ENCODE measurements around the gene FOXO3.
"Not testable (repeated sequence)": the region's sequence is repeated elsewhere in the genome, so short reads cannot be mapped to it uniquely, and the experiment has no call there.

Gene FOXO3

DNA sequence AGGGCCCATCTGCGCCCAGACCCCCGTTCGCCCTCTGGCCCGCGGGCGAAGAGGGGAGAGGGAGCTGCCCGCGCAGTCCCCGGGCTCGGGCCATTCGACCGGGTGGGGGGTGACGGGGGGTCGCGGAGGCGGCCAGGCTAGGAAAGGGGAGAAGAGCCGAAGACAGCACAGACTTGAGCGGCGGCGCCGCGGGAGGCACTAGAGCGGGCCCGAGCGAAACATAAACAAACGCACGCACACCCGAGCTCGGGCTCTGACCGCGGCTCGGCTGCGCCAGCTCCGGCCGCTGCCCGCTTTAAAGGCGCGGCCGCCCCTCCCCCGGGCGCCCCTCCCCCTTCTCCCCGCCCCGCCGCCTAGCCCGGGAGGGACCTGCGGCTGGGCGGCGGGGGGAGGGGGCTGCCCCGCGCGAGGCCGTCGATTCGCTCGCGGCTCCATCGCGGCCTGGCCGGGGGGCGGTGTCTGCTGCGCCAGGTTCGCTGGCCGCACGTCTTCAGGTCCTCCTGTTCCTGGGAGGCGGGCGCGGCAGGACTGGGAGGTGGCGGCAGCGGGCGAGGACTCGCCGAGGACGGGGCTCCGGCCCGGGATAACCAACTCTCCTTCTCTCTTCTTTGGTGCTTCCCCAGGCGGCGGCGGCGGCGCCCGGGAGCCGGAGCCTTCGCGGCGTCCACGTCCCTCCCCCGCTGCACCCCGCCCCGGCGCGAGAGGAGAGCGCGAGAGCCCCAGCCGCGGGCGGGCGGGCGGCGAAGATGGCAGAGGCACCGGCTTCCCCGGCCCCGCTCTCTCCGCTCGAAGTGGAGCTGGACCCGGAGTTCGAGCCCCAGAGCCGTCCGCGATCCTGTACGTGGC, at the start of gene FOXO3:
FOXO3 (plus strand) TSS at position 455 of the 846 bp plus-strand sequence; CDS start at position 747, 292 bp downstream.
- DNase-seq (ENCODE audit: low spot score): peak; percentile 67

DNA sequence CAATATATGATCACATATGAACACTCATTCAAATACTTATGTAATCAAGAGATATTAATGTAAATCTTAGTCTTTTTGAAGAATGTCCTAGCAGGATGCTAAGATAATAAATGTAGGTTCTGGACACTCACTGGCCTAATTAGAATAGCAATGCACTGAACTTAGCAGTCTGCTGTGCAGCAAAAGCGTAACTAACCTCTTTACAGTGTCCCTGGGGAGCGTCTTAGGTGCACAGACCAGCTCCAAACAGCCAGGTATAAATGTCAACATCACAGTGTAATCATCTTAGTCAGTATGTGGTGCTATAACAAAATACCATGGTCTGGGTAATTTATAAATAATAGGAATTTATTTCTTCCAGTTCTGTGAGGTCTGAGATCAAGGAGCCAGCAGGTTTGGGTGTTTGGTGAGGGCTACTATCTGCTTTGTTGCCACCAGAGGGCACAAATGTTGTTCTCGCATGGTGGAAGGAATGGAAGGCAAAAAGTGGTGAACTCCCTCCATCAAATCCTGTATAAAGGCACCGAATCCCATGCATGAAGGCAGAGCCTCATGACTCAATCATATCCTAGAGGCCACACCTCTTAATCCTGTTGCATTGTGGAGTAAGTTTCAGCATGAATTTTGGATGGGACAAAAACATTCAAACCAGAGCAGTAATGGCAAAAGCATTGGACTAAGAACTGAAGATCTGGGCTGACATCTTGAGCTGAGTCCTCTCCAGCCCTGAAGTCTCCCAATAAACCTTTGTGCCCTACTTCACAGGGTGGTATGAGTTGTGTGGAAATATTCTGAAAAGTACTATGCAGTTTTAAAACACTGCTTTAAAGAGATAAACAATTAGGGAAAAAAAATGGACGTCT, 41.8 kb upstream of the FOXO3 start:
- DNase-seq (ENCODE audit: low spot score): peak; percentile 5

GRCh38 chr6:108521616-108522107, 39.1 kb upstream of the FOXO3 start:
- DNase-seq (ENCODE audit: low spot score): no peak

GRCh38 chr6:108523697-108524096, 37.0 kb upstream of the FOXO3 start:
- no peak for DNase-seq (ENCODE audit: low spot score)

GRCh38 chr6:108524528-108525248, 36.0 kb upstream of the FOXO3 start:
- no peak for DNase-seq (ENCODE audit: low spot score)

DNA sequence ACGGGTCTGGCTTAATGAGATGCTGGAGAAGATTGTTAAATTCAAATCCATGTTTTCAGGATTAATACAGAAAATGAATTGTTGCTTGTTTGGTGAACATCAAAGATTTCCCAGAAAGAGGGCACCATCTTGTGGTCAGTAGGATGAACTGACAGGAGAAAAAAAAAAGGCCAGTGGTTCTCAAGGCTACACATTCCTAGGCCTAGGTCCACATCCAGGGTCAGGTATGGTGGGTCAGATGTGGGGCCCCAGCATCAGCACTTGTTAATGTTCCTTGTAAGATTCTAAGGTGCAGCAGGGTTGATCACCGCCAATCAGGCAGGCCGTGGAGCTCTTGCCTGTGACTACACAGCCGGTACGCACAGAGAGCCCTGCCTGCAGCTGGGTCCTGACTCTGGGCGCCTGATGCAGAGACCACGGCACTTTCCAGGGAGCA, 34.0 kb upstream of the FOXO3 start:
- DNase-seq (ENCODE audit: low spot score): peak; percentile 22

- DNase-seq (ENCODE audit: low spot score): no peak
Observed at GRCh38 chr6:108528878-108529277, 31.8 kb upstream of the FOXO3 start.

DNA sequence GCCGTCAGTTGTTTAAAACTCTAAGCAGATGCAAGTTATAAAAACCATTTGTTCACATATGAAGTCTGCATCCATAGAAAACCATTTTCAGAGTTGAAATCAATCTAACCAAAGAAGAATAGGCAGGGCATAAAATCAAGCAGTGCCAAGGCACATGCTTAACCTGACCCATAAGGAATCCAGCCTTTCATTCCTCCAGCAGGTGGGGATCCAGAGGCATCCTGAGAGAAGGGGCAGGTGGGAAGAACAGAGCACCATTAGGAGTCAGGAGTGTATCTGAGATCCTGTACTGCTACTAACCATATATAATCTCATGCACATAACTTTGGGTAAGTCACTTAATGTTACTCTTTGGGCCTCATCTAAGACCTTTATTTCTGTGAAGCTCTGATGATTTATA, 29.4 kb upstream of the FOXO3 start:
- no peak for DNase-seq (ENCODE audit: low spot score)

- DNase-seq (ENCODE audit: low spot score): no peak
Observed at GRCh38 chr6:108535114-108535742, 25.5 kb upstream of the FOXO3 start.

GRCh38 chr6:108535920-108536535, 24.7 kb upstream of the FOXO3 start:
- not testable (repeated sequence) for DNase-seq (ENCODE audit: low spot score)

DNA sequence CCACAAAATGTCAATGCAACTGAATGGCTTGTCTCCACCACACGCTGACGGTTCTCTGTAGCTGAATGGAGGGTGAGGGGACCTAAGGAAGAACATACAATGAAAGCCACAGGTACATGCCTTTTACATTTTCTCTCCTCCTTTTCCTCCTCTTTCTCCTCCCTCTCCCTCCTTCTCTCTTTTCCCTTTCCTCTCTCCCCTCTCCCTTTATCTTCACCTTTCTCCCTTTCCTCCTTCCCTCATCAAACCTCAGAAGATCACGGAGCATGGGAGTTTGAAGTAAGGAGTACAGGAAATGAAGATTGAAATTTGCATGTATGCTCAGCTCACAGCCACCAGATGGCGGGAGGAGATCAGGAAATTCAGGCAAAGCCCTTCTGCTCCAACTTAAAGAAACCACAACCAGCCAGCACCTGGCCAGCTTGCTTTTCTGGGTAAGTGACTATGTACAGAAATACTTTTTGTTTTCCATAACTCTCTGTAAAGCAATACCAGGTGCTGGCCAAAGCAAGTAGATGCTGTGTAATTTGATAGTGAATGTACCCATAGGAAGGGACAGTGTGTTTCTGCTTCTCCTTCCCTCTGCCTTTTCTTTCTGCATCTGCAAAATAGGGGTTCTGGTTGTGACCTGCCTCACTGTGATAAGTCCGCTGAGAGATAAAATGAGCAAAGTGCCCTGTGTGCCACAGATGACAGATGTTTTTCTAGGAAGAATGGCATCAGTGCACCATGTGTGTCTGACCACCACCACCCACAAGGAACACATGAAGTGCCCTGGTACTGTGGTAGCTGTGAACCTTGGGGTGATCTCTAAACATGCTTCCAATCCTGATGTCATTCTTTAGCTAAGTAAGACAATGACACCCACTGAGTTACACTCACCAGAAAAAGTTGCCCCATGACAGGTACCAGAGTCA, 18.6 kb upstream of the FOXO3 start:
- peak; percentile 78 for DNase-seq (ENCODE audit: low spot score)

DNA sequence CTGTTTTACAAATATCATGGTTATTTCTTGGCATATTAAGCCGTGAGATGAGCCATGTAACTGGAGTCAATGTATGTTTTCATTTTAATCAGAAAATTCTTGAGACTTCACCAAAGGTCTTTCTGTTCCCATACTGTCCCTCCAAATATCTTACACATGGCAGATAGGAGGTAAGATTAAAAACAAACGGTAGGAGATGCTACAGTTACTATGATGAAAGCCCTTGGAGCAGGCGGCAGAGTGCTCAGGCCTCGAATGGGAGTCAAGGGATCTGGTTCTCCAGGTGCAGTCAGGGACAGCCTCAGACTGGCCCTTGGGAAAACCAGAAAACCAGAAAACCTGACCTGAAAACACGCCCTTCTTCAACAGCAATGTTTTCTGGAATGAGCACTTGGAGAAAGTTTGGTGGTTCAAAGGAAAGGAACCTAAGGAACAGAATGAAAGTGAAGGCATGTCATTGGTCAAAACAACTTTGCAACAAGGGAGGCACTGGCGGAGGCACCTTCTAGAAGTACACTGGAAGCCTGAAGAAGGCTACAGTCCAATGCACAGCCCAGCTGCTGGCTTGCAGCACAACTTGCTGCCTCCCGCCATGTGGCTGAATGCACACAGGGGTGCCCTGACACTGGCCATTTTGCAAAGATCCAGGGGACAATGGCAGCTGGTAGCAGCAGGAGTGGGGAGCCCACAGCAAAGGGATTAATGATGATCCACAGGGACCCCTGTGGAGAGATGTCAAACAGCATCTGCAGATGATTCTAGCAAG, 17.4 kb upstream of the FOXO3 start:
- no peak for DNase-seq (ENCODE audit: low spot score)

DNA sequence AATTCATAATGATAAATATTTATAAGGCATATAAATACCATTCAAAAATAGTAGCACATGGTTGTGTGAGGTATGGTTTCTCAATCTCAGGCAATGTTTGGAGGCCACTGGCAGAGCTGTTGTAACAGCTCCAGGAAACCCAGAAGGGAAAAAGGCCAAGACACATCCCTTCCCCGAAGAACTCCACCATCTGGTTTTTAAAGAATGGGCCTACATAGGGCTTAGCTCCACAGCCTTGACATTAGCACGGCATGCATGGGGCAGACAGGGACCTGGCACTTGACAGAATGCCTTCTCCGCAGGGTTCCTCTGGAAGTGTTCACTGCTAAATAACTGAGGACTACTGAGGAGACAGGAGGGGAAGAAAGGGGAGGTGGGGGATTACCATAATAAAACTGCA, 16.1 kb upstream of the FOXO3 start:
- DNase-seq (ENCODE audit: low spot score): no peak

- no peak for DNase-seq (ENCODE audit: low spot score)
Observed at GRCh38 chr6:108546079-108547049, 14.4 kb upstream of the FOXO3 start.

DNA sequence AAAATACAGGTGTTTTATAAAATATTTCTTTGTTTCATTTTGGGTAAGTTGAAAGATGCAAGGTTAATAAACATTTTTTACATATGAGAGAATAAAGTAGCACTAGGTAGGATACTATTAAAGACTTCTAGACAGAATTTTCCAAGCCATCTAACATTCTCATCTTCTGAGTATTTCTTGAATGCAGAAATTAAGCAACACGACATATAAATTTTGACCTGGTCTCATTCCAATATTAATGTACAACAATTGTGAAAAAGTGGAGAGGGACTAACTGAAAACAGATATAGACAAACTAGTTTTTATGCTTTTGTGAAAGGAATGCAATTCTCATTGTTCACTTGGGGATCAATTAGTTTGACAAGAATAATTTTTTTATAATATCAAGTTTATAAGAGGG, 11.5 kb upstream of the FOXO3 start:
- DNase-seq (ENCODE audit: low spot score): no peak

DNA sequence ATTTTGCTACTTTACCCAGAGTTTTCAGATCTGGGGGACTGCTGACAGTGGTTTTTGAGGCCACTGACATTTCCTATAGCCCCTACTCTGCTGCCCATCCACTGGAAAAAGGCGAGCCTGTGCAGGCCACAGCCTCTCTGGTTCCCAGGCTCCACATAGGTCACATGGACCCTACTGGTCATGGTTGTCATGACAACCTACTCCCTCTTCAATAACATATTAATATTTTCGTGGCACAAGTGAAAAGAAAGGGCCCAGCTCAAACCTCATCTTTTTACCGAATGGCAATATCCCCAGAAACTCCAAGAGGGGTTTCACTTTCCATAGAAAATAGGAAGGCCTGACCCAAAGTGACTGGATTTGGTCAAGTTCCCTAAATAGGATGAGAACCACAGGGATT, 11.0 kb upstream of the FOXO3 start:
- no peak for DNase-seq (ENCODE audit: low spot score)

- no peak for DNase-seq (ENCODE audit: low spot score)
Observed at GRCh38 chr6:108550256-108550655, 10.5 kb upstream of the FOXO3 start.

DNA sequence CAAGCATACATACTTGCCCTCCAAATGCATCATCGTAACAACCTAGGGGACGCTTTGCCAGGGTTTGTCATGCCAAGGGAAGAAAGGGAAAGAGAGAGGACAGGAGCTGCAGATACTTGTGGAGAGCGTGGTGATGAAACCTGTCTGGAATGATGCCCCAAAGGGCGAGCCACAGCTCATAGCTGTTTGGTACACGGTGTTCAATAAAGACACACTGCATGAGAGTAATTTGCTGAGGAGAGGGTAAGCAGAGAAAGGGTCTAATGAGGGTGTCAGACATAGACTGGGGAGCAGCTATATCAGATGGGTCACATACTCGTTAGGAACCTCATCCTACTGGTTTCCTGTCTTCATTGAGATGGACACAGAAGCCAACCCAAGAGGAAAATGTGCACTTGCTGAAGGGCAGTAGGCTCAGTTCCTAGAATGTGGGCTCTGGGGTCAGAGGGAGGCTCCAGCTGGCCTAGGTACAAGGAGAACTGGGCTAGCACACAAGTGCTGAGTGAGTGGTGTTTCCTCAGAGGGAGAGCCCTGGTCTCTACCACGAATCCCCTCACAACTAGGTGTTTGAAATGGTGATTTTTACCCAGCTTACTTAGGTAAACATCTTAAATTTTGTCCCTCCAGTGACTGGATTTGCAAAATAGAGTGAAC, 5.2 kb upstream of the FOXO3 start:
- no peak for DNase-seq (ENCODE audit: low spot score)
